ENCODE results near the gene PARD6B. TPM values are rescaled to one million over a fixed set of nuclear protein-coding genes. Genes with fewer than 3 reads are reported as not detected.

The PARD6B gene
- polyA plus RNA-seq, 1 of the 3 experiments (the other 2 are of a cell fraction), result 0.49 TPM

DNA sequence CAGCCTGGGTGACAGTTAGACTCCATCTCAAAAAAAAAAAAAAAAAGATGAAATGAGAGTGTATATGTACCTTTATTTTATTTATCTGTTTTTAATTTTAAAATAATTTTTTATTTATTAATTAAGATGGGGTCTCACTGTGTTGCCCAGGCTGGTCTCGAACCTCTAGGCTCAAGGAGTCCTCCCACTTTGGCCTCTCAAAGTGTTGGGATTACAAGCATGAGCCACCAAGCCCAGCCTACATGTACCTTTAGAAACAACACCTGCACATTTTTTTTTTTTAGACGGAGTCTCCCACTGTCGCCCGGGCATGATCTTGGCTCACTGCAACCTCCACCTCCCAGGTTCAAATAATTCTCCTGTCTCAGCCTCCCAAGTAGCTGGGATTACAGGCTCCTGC, 12.1 kb upstream of the PARD6B start (continued):
- no peak for TF ChIP-seq FOXJ3 (CRISPR knock-in tag; IDR thresholded peaks at IDR 0.05)
- TF ChIP-seq YY1 (IDR thresholded peaks at IDR 0.05; ENCODE audit: low read depth), result no peak
- TF ChIP-seq MEF2A (IDR thresholded peaks at IDR 0.05; ENCODE audit: borderline replicate concordance, low read depth), result no peak
- TF ChIP-seq, protein P1, sequence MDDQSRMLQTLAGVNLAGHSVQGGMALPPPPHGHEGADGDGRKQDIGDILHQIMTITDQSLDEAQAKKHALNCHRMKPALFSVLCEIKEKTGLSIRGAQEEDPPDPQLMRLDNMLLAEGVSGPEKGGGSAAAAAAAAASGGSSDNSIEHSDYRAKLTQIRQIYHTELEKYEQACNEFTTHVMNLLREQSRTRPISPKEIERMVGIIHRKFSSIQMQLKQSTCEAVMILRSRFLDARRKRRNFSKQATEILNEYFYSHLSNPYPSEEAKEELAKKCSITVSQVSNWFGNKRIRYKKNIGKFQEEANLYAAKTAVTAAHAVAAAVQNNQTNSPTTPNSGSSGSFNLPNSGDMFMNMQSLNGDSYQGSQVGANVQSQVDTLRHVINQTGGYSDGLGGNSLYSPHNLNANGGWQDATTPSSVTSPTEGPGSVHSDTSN (IDR thresholded peaks at IDR 0.05), result no peak
- TF ChIP-seq, protein P2, sequence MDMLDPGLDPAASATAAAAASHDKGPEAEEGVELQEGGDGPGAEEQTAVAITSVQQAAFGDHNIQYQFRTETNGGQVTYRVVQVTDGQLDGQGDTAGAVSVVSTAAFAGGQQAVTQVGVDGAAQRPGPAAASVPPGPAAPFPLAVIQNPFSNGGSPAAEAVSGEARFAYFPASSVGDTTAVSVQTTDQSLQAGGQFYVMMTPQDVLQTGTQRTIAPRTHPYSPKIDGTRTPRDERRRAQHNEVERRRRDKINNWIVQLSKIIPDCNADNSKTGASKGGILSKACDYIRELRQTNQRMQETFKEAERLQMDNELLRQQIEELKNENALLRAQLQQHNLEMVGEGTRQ (IDR thresholded peaks at IDR 0.05; ENCODE audit: borderline replicate concordance, low read depth, low read length), result no peak
- TF ChIP-seq RCOR1 (IDR thresholded peaks at IDR 0.05; ENCODE audit: low read length), result no peak
- TF ChIP-seq NRF1 (IDR thresholded peaks at IDR 0.05; ENCODE audit: low read depth, low read length), result no peak
- no peak for TF ChIP-seq SMC3 (IDR thresholded peaks at IDR 0.05; ENCODE audit: low read depth, low read length)
- TF ChIP-seq, protein P3, sequence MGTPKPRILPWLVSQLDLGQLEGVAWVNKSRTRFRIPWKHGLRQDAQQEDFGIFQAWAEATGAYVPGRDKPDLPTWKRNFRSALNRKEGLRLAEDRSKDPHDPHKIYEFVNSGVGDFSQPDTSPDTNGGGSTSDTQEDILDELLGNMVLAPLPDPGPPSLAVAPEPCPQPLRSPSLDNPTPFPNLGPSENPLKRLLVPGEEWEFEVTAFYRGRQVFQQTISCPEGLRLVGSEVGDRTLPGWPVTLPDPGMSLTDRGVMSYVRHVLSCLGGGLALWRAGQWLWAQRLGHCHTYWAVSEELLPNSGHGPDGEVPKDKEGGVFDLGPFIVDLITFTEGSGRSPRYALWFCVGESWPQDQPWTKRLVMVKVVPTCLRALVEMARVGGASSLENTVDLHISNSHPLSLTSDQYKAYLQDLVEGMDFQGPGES (IDR thresholded peaks at IDR 0.05; ENCODE audit: low read depth, low read length), result no peak

DNA sequence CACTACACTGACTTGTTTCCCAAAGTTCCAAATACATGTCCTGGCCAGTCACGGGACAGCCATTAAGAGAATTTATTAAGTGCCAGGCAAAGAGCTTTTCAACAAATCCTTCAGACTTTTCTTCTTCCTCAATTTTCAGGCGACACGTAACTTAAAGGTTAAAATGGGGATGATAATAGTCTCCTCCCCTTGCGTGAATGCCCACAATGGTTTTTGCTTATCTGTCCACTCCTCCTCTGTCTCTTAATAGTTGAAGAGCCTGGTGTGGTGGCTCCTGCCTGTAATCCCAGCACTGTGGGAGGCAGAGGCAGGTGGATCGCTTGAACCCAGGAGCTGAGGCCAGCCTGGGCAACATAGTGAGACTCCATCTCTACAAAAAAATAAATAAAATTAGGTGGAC, 11.4 kb upstream of the PARD6B start:
- no peaks in the 10 kb centered on the region for H3K9me3 ChIP-seq
- no peak overlapping the region for H3K4me3 ChIP-seq (ENCODE audit: low read depth in 2 of 2, low read length in 1 of 2)
- no peaks in the 10 kb centered on the region for H3K27me3 ChIP-seq (ENCODE audit: insufficient read depth)
- TF ChIP-seq, protein P3 (IDR thresholded peaks at IDR 0.05; ENCODE audit: low read depth, low read length), result no peak
- no peak for TF ChIP-seq MXI1 (IDR thresholded peaks at IDR 0.05; ENCODE audit: low read depth, low read length)
- TF ChIP-seq CTCF (IDR thresholded peaks at IDR 0.05), result no peak
- TF ChIP-seq GATA2 (CRISPR knock-in tag; IDR thresholded peaks at IDR 0.05), result no peak
- no peak for TF ChIP-seq GABPA (IDR thresholded peaks at IDR 0.05; ENCODE audit: low read depth)
- TF ChIP-seq FOSL2 (IDR thresholded peaks at IDR 0.05; ENCODE audit: borderline replicate concordance, low read depth), result no peak
- H4K20me1 ChIP-seq (ENCODE audit: insufficient read depth), result no peaks in the 10 kb centered on the region
- CTCF ChIA-PET, result interaction anchor here (1.4 to 2.9 kb wide), 2 partner anchors 10 to 85 kb away, joined by 3 to 7 read pairs; no protein-coding TSS in a partner anchor
- H3K9ac ChIP-seq, result no peak overlapping the region
- no peak overlapping the region for H3K4me2 ChIP-seq
- peaks cover 4 to 6% of the 10 kb centered on the region in 2 experiments; a peak in 2 of 4 replicates for H3K4me1 ChIP-seq (ENCODE audit: control insufficient read depth in 1 of 2, insufficient read depth in 2 of 2, low read depth in 1 of 2, low read length in 1 of 2)
- no peaks in the 10 kb centered on the region for H3K79me2 ChIP-seq (ENCODE audit: insufficient read depth)
- DNase-seq, result no peak
- 94% methylated on average over 5 of the region's 5 CpGs for WGBS (ENCODE audit: low lambda C conversion rate)
- H3K27ac ChIP-seq (ENCODE audit: low read depth in 2 of 2, low read length in 1 of 2), result no peak overlapping the region
- H3K36me3 ChIP-seq (replicated peaks in 1 of 2; ENCODE audit: control insufficient read depth in 1 of 2, insufficient read depth in 2 of 2, low read length in 1 of 2), result no peaks in the 10 kb centered on the region
- H2AFZ ChIP-seq (ENCODE audit: low read depth), result no peak overlapping the region
- peaks cover under 1% of the 10 kb centered on the region for H3F3A ChIP-seq (replicated peaks; ENCODE audit: insufficient read depth)
- POLR2A ChIA-PET, result no interaction called here
- H3K9me2 ChIP-seq, result no peaks in the 10 kb centered on the region
